A204.1 (cell line): Measurements from ENCODE around the gene CAPG.

Experiments used
- FAIRE-seq: peaks from 2 replicates; lab custom pipeline; 2012; peaks lifted over from hg19 to GRCh38; lab: Jason Lieb, UNC

Gene CAPG

DNA sequence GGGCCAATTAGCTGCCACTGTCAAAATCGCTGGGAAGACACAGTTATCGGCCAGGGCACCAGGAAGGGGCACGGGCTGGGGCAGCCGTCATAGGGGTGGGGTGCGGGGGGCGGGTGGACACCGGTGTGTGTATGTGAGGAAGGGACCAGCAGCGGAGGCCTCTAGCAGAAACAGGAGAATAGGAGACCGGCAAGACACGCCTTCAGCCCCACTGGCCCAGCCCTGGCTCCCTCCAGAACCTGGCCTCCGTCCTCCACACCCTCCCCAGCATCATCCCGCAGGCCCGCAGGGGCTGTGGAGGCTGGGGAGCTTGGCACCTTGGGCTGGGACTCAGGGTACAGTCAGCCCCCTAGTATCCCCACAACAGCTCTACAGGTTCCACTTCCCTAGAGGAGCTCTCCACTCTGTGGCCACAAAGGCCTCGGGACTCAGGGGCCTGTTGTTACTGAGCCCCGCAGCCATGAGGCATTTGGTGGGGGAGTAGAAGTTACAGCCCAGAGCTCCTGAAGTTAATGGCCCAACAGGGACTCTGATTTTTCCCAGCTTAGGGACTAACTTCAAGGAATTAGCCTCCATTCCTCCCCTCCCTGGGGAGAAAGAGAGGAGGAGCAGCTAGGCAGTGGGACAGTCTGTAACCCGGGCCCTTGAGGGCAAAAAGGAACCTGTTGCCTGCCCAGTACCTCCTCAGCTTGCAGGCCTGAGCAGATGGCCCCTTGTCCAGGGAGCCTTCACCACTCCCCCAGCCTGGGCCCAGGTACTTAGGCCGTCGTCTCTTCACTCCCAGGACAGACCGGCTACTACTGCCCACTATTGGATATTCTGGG lies 28.2 kb upstream of the CAPG start:
- no peak for FAIRE-seq

GRCh38 chr2:85437488-85438200 lies 27.5 kb upstream of the CAPG start:
- no peak for FAIRE-seq

DNA sequence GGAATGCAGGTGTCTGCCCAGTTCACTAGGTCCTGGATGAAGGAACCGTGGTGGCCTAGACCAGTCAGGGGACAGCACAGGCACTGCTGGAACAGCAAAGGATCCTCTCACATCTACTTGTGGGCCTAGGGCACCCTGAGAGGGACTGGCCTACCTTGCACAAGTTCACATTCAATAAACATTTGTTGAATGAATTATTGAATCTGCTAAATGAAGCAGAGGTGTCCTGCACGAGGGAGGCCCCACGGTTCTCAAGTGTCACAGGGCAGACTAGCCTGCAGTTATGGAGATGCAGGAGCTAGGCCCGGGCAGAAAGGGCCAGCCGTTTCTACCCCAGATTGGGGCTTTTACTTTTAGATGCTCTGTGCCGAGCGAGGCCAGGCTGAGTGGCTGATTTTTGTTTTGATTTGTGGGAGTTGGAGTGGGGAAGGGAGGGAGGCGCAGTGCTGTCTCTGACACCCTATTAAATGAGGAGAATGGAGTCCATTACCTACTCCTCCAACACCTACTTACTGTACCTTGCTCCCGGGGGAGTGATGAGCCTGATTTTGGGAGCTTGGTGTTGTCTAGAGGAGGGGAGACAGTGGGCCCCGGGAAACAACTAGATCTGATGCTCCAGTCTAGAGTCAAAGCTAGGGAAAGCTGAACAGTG lies 26.8 kb upstream of the CAPG start:
- no peak for FAIRE-seq

- FAIRE-seq = no peak
Measured at GRCh38 chr2:85435981-85436835, 26.0 kb upstream of the CAPG start.

GRCh38 chr2:85435220-85435958 lies 25.2 kb upstream of the CAPG start:
- FAIRE-seq = no peak

DNA sequence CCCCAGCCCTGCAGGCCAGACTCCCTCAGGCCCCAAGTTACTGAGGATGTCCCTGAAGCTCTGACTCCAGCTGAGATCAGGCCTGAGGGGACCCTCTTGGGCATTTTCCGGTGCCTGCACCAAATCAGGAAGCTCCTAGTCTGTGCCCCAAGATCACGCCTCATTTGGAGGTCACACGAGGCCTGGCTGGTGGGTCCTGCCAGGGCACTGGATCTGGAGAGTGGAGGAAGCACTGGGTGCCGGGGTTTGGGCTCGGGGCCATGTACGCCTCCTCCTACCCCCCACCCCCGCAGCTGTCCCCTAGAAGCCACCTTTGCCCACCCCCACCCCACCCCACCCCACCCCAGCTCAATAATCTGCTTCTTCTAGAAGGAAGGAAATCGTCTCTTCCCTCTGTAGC lies 24.5 kb upstream of the CAPG start:
- FAIRE-seq = no peak

DNA sequence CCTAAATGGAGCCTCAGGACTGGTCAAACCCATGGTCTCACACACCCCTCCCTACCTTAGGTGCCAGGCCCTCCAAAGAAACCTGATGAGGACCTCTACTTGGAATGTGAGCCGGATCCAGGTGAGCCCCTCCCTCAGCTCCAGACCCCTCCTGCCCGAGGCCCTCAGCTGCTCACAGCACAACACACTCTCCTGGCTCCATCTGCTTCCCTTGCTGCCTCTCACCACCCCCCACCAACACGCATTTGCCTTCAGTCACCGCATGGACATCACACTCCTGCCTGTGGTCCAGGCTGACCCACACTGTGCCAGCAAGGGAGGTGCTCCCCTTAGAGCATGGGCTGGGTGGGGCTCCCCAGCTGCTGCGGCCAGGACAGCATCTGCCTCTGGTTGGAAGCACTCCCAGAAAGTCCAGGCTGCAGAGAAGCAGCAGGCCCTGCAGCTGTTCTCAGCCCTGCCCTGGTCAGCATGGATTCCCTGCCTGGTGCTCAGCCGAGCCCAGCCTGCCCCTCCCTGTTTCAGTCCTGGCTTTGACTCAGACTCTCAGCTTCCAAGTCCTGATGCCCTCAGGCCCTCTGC lies 23.4 kb upstream of the CAPG start:
- no peak for FAIRE-seq

DNA sequence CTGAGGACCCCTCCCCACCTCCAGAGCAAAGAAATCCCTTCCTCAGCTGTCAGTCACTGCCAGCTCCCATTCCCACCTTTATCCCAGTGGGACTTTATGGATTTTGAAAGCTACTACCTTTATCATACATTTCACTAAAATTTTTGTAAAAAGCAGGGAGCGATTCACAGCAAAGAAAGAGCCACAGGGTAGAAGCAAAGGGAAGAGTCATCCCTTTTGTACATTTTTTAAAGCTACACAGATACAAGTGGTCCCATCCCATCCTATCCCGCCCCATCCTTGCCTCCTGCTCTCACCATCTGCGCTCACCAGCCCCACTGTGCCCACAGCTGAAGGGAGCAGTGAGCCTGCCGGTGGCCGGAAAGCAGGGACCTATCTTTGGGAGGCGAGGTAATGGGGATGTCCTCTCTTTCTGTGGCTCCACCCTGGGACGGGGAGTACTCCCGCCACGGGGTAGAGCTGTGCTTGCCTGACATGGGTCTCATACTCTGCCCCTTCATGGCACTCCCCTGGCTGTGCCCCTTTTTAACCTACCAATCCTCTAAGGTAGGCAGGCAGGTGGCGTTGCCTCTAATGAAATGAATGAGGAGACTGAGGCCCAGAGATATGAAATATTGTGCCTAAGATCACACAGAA lies 21.5 kb upstream of the CAPG start:
- FAIRE-seq = no peak

GRCh38 chr2:85430752-85431569 lies 20.8 kb upstream of the CAPG start:
- FAIRE-seq = no peak

DNA sequence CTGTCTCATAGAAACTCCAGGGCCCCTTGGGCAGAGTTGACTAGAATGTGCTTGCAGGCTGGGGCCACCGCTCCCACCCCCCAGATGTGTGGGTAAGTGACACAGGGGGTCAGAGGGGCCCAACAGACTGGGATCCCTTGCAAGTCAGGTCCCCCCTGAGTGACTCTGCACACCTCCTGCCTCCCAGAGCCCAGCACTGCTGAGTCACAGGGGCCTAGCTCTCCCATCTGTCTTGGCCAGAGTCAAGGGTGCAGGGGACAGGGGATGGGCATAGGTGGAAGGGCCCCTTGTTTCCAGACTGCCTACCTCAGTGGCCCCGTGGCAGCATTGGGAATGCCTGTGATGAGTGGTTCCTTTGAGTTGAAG lies 19.7 kb upstream of the CAPG start:
- no peak for FAIRE-seq

GRCh38 chr2:85429213-85429923 lies 19.2 kb upstream of the CAPG start:
- no peak for FAIRE-seq

- FAIRE-seq = no peak
Measured at GRCh38 chr2:85428343-85428881, 18.2 kb upstream of the CAPG start.

DNA sequence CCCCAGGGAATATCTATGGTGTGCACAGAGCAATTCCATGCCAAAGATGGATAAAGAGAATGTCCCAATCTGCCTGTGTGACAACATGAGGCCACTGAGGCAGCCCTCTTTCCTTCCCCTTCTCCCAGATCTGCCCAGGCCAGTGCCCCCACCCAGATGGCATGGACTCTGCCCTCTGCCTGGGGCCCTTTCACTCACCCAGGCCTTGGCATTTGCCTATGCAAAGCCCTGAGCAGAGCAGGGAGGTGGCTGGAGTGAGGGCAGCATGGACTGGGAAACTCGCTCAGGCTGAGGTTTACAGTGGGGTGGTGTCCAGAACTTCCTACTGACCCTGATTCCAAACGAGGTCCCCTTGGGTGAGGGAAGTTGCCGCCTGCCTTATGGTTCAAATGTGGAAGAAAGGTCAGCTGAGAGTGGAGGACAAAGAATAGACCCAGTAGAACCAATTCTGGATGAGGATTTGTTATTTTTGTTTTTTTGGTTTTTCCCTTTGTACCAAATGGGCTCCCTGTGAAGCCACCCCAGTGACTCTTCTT lies 17.2 kb upstream of the CAPG start:
- FAIRE-seq = no peak

- no peak for FAIRE-seq
Measured at GRCh38 chr2:85425588-85425987, 15.4 kb upstream of the CAPG start.

DNA sequence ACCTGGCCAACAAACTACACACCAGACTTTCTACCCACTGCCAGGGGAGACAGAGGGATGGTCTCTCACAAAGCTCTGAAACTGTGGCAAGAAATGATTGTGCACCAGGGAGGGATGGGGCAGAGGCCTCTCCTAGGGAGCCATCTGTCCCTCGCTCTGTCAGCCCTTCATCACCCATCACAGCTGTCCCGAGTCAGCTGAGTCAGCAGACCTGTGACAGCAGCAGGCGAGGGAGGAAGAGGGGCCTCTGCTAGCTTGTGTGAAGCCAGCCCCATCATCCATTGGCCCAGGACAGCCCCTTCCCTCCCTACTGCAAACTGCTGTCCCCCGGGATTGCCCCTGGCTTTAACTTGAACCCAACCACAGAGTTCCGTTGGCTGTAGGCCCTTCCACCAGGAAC lies 13.4 kb upstream of the CAPG start:
- FAIRE-seq = no peak

DNA sequence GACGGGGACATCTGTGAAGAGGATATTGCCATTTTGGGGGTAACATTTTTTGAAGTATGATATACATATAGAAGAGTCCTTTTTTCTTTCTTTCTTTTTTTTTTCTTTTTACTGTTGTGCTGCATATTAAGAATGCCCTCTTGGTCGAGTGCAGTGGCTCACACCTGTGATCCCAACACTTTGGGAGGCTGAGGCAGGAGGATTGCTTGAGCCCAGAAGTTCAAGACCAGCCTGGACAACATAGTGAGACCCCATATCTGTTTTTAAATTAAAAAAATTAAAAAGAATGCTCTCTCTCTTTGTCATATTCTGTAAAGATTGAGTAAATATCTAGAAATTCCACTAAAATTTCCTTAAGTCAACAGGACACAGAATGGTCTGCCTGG lies 11.9 kb upstream of the CAPG start:
- no peak for FAIRE-seq

DNA sequence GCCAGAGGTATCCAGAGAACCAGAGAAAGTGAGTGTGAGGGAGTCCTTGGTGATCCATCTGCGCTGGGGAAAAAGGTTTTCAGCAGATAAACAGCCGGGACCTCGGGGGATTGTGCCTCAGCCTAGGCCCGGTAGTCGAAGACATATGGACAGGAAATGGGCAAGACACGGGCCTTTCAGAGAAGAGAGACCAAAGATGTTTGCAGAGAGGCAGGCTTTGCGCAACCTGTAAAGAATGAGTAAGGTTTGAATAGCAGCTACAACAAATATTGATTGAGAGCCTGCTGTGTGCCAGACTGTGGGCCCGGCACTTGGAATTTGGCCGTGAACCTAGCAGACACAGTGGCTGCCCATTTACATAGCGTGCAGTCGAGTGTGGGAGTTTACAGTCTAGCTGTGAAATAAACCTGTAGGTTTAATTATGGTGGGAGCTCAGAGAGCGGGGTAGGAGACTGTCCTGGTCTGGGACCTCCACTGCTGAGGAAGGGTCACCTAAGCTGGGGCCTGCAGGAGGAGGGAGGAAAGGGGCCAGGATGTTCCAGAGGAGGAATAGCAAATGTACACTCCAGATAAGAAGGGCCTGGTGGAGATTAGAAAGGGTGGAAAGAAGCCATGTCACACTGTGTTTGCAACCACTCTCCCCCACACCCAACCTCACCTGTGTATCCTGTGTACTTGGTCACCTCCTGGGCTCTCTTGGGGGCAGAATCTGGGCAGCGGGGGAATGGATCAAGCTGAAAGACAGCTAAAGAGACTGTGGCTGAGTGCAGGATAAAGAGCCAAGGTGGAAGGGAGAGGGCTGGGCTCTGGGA lies 11.3 kb upstream of the CAPG start:
- FAIRE-seq = no peak
